NCI-H2171 treated with DMSO at 0.1 percent for 48 hours (cell line): Measurements from ENCODE around the gene FOXO3.

Experiments used
- DNase-seq: peaks from one replicate; lab custom pipeline; 2025; lab: John Stamatoyannopoulos, UW

The FOXO3 gene

DNA sequence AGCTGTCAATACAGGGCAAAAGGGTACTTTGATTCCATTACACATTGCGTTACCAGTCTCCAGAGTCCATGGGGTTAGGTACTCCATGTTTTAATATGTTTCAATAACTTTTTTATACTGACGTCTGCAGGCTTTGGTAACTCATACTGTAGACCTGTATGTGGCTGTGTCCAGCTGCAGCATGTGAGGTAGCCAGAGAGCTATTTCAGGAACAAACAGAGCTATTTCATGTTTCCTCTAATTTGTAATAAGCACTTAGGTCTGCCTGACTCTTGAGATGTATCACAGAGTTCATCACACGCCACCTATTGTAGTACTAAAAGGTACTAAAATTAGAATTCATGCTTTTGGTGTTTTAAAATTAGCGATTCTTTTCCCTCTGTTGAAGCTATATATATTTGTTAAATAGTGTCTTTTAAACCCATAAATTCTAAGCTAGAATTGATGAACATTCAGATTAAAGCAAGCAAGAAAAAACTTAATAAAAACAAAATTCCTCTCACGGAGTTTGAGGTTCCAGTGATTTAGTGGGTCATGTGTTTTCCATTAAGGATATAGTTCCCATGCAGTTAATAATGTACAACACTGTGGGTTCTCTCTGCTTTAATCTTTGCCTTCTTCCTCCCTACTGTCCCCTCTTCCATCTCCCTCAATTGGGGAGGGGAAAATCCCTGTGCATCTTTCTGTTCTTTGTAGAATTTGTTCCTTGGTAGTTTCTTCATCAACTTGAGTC, 37.0 kb downstream of the FOXO3 start:
- DNase-seq, result no peak

- DNase-seq, result no peak
Measured at GRCh38 chr6:108598305-108598863, 37.7 kb downstream of the FOXO3 start.

DNA sequence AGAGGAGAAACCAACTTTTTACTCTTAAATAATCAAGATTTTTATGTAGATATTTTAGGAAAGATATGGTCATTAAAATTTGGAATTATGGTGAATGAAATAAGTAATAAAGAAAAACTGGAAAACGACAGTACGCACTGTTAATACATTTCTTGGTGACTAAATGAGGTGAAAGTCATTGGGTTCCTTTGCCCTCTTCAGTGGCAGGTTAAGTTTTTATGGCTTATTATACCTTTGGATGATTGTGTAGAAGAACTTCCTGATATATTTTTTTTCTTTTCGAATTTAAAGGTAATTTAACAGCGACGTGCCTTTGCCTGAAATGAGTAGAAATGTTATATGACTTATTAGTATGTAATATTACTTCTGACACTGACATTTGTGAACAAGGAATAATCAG, 43.4 kb downstream of the FOXO3 start:
- DNase-seq, result no peak

- no peak for DNase-seq
Measured at GRCh38 chr6:108606250-108606690, 45.6 kb downstream of the FOXO3 start.

DNA sequence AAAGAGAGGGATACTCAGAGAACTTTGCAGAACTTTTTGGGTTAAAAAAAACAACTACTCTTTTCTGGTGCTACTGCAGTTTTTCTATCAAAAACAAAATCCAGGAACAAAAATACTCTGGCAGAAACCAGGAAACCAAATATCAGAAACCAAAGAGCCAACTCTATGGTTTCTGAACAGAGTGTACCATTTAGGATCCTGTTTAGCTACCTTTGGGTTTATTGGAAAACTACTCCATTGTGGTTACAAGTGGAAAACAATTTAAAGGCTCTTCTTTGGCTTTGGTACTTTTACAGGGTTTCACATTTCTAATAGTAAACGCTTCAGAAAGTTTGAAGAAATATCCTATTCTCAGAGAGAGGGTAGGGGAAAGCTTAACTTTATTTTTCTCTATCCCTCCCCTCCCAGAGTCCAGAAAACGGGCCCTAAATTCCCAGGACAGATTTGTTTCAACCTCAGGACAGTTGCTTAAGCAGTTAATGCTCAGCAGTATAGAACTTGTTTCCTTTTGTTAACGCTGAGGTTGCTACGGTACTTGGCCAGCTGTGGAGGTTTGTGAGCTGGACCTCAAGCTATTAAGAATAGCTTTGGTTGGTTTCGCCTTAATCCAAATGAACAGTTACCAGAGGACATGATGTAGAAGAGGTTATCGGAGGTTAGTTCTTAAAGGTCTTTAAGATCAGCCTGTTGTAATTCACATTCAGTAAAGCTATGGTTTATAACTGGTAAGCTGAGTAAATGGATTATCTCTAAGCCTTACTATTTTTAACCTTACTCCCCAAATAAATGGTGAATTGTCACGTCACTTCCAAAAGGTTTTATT, 47.9 kb downstream of the FOXO3 start:
- DNase-seq, result no peak

DNA sequence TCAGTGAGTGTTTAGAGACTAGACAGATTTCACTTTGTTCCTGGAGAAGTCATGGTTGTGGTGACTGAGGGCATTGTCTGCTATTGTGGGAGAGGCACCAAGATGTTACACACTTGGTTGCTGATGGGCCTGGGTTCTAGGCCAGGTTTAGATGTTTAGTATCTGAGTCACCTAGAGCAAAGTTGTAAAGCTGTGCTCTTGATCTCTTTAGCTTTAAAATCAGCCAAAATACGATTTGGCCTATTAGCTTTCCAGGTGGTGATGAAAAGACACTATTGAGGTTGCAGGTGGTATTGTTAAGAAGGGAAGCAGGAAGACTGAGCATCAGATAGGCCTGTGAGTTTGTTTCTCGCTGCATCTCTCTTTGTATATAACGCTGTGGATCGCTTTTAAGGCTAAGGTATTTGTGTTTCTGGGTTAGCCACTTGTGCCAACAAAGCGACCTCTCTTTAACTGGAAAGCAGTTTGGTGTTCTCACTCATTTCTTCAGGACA, 48.6 kb downstream of the FOXO3 start:
- DNase-seq, result no peak

DNA sequence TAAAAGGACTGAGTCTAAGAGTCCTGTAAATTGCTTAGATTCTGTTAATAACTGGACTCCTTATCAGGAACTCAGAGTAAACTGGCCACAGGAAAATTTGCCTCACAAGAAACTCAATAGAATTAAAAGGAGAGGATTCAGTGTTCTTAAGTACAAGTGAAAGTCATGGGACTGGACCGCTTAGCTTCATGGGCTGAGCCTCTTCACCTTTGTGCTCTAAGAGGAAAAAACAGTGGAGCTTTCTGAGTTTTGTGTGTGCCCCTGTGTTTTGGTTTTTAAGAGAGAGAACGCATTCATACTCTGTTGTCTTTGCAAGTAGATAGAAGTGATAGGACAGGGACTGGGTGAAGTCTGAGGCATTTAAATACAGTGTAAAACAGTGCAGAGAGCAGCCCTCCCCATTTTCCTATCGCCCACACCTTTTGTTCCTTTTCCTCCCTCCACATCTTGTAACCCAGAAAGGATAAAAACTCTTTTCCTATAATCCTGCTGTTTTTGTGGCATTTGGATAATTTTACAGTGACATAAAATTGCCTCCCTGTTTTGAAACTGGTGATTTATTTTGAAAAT, 49.6 kb downstream of the FOXO3 start:
- no peak for DNase-seq

GRCh38 chr6:108610957-108611586, 50.4 kb downstream of the FOXO3 start:
- no peak for DNase-seq

- DNase-seq, result no peak
Measured at GRCh38 chr6:108612852-108613251, 52.1 kb downstream of the FOXO3 start.

- no peak for DNase-seq
Measured at GRCh38 chr6:108616544-108616943, 55.8 kb downstream of the FOXO3 start.

DNA sequence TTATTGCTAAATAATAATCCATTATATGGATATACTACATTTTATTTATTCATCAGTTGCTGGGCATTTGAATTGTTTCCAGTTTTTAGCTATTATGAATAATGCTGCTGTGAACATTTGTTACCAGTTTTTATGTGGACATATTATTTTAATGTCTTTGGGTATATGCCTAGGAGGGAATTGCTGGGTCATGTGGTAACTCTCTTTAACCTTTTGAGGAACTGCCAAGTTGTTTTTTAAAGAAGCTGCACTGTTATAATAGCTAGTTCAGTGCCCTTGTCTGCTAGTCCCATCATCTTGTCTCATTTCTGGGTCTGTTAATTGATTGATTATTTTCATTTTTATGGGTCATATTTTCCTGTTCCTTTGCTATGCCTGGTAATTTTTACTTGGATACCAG, 56.3 kb downstream of the FOXO3 start:
- no peak for DNase-seq

DNA sequence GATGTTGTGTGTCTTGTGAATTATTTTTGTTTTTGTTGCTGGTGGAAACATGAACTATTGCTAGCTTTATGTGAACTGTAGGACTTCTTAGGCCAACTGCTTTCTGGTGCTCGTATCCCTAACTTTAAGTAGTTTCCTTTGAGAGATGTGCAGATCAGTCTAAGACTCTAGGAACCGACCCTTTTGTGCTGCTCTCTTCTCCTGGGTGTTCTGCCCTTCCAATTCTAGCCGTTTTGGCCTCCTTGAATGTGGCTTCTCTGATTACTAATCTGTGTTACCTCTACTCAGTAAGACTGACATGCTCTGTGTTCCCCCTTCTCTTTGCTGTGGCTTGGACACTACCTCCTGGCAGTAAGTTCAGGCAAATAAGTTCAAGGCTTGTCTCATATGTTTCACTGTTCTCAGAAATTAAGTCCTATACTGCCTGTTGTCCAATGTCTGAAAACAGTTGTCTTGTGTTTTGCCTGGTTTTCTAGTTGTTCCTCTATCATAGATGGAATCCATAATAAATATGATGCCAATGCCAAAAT, 58.0 kb downstream of the FOXO3 start:
- DNase-seq, result no peak

- no peak for DNase-seq
Measured at GRCh38 chr6:108619431-108620197, 58.9 kb downstream of the FOXO3 start.

DNA sequence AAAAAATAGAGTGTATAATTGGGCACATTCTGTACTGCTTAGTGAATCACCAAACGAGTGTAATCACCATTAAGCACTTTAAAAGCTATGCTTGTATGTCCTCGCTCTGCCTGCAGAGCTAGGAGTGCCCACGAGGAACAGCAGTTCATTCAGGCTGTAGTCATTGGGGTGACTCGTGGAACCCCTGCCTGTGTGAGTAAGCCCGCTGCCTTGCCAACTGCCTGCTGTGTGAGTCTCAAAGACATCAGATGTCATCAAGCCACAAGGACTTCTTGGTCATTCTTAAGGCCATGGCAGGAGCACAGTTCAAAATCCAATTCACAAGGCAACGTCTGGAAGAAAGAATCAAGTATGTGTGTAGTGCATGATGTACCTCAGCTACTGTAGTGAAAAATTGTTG, 60.4 kb downstream of the FOXO3 start:
- no peak for DNase-seq

- no peak for DNase-seq
Measured at GRCh38 chr6:108622641-108623298, 62.1 kb downstream of the FOXO3 start.

DNA sequence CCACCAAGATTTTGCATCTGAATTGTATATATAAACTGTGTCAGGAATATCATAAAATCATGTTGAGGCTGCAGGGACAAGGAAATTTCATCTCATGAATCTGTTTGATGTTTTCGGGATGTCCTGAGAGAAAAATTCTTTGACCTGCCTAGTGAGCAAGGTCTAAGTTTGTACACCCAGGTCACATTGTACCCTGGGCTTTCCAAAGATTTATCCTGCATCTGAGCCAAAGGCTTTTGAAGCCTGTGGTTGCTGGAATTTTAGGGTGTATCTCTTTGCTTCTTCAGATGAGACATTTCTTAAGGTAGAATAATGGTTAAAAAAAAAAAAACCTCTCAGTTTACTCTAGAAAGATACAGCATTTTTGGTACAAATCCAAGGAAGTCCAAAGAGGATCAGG, 63.3 kb downstream of the FOXO3 start:
- DNase-seq, result no peak

DNA sequence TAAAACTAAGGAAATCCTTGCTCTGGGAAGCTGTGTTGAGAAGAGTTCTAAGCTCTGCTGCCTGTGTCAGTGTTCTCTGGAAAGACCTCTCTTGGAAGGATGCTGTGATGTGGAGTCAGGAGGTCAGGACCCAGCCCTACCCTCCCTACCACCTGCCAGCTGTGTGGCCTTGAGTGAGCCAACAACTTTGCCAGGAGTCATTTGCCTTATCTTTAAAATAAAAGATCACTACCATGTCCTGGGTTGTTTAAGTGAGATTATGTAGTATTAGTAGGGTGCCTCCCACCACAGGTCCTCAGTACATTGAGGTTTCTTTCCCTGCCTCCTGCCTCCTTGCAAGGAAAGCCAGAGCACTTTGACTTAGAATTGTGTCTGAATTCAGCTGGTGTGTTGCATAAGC, 64.9 kb downstream of the FOXO3 start:
- DNase-seq, result no peak

DNA sequence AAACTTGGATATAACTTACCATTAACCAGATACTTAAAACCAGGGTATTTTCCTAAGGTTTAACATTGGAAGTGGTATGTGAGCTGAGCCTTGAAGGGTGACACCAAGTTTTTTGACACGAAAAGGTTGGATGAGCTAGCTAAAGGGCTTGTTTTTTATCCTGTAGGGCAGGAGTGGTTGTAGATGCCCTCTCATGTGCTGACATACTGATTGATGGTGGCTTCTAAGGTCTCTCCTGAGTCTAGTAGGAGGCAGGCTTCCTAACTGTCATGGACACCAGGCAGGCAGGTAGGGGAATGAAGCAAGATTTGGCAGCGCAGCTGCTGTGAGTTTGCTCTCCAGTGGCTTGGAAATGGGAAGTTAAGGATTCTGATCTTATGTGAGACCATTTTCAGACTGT, 66.1 kb downstream of the FOXO3 start:
- DNase-seq, result no peak

DNA sequence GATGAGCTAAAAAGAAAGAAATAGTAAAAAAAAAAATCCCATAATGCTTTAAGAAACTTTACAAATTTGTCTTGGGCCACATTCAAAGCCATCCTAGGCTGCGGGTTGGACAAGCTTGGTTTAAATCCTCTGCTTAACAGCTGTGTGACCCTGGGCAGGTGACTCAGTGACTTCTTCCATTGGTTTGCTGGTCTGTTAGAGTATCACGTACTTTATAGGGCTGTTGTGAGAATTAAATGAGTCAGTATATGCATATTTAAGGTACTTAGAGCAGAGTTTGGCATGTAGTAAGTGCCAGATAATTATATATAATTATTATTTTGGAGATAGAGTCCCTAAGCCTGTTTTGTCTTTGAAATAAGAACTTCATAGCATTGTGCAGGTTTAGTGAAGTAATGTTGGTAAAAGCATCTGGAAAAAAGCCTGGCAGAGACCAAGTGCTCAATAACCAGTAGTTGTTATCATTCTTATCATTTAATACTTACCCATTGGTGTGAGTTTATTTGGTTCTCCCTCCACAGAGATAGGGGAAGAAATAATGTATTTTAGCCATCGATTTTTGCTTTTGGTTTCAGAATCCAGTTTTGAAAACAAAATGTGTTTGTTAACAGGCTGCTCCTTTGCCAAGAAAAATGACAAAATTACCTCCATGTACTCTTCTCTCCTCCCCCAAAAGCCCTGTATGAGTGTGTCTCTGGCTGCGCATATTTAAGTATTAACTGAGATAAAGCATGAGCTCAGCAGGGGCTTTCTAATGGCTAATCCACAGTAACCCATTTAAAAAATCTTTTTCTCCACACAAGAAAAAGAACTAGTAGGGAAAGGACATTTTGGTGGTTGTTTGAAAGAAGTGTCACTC, 67.2 kb downstream of the FOXO3 start:
- no peak for DNase-seq
